HEK293 (cell line): ENCODE results near the gene NEO1.

Source experiments
- EGR2 ChIP-seq: fragments of 450-650 bp; formaldehyde crosslinking; IDR thresholded peaks from 2 replicates; pipeline ENCODE4 v1.5.1; 2016; ENCODE audit warnings: low read depth, missing biosample characterization, missing genetic modification characterization
- IKZF3 ChIP-seq: fragments of 450-650 bp; IDR thresholded peaks from 2 replicates; pipeline ENCODE4 v1.5.0; 2018; ENCODE audit warnings: missing biosample characterization, mild to moderate bottlenecking, missing genetic modification characterization, moderate library complexity
- PRDM2 ChIP-seq: fragments of 450-650 bp; formaldehyde crosslinking; IDR thresholded peaks from 2 replicates; pipeline ENCODE4 v1.5.1; 2016; ENCODE audit warnings: missing biosample characterization, missing genetic modification characterization, borderline replicate concordance
- SETDB1 ChIP-seq: IDR thresholded peaks from one replicate; pipeline ENCODE4 v1.6.1; 2017; ENCODE audit warnings: mild to moderate bottlenecking, low read length, moderate library complexity, mixed read lengths; ENCODE audit not compliant: insufficient read length
- SP3 ChIP-seq: fragments of 450-650 bp; formaldehyde crosslinking; IDR thresholded peaks from 2 replicates; pipeline ENCODE4 v1.5.1; 2016; ENCODE audit warnings: missing biosample characterization, missing genetic modification characterization
- ZBTB1 ChIP-seq: fragments of 450-650 bp; formaldehyde crosslinking; IDR thresholded peaks from 2 replicates; pipeline ENCODE4 v1.5.1; 2016; ENCODE audit warnings: missing biosample characterization, missing genetic modification characterization
- ZBTB11 ChIP-seq: fragments of 450-650 bp; formaldehyde crosslinking; conservative IDR thresholded peaks from 2 replicates; pipeline ENCODE4 v1.5.1; 2016; ENCODE audit warnings: low read depth, missing biosample characterization, missing genetic modification characterization
- ZNF561 ChIP-seq: fragments of 450-650 bp; IDR thresholded peaks from 2 replicates; pipeline ENCODE4 v1.5.1; 2018; ENCODE audit warnings: missing biosample characterization, missing genetic modification characterization, borderline replicate concordance
- ZNF596 ChIP-seq: fragments of 450-650 bp; IDR thresholded peaks from 2 replicates; pipeline ENCODE4 v1.5.0; 2018; ENCODE audit warnings: missing biosample characterization, mild to moderate bottlenecking, missing genetic modification characterization, moderate library complexity
- ZNF621 ChIP-seq: fragments of 450-650 bp; formaldehyde crosslinking; IDR thresholded peaks from 2 replicates; pipeline ENCODE4 v1.5.1; 2017; ENCODE audit warnings: missing biosample characterization, missing genetic modification characterization
- ZNF660 ChIP-seq: fragments of 450-650 bp; IDR thresholded peaks from 2 replicates; pipeline ENCODE4 v1.5.1; 2018; ENCODE audit warnings: missing biosample characterization, mild to moderate bottlenecking, missing genetic modification characterization
- ZNF785 ChIP-seq: fragments of 450-650 bp; formaldehyde crosslinking; IDR thresholded peaks from 2 replicates; pipeline ENCODE4 v1.5.1; 2016; ENCODE audit warnings: missing biosample characterization, missing genetic modification characterization
- ZSCAN30 ChIP-seq: fragments of 450-650 bp; IDR thresholded peaks from 2 replicates; pipeline ENCODE4 v1.5.1; 2018; ENCODE audit warnings: missing biosample characterization, mild to moderate bottlenecking, missing genetic modification characterization, moderate library complexity
- TF ChIP-seq, protein P1 (sequence below): fragments of 450-650 bp; formaldehyde crosslinking; conservative IDR thresholded peaks from 2 replicates; pipeline ENCODE4 v1.5.1; 2016; ENCODE audit warnings: low read depth, missing biosample characterization, missing genetic modification characterization
- TF ChIP-seq, protein P2 (sequence below): fragments of 450-650 bp; formaldehyde crosslinking; IDR thresholded peaks from 2 replicates; pipeline ENCODE4 v1.5.1; 2016; ENCODE audit warnings: missing biosample characterization, missing genetic modification characterization
- TF ChIP-seq, protein P3 (sequence below): fragments of 450-650 bp; formaldehyde crosslinking; IDR thresholded peaks from 2 replicates; pipeline ENCODE4 v1.5.1; 2016; ENCODE audit warnings: missing biosample characterization, missing genetic modification characterization
- TF ChIP-seq, protein P4 (sequence below): fragments of 450-650 bp; formaldehyde crosslinking; IDR thresholded peaks from 2 replicates; pipeline ENCODE4 v1.5.1; 2017; ENCODE audit warnings: missing biosample characterization, missing genetic modification characterization

The NEO1 gene

DNA sequence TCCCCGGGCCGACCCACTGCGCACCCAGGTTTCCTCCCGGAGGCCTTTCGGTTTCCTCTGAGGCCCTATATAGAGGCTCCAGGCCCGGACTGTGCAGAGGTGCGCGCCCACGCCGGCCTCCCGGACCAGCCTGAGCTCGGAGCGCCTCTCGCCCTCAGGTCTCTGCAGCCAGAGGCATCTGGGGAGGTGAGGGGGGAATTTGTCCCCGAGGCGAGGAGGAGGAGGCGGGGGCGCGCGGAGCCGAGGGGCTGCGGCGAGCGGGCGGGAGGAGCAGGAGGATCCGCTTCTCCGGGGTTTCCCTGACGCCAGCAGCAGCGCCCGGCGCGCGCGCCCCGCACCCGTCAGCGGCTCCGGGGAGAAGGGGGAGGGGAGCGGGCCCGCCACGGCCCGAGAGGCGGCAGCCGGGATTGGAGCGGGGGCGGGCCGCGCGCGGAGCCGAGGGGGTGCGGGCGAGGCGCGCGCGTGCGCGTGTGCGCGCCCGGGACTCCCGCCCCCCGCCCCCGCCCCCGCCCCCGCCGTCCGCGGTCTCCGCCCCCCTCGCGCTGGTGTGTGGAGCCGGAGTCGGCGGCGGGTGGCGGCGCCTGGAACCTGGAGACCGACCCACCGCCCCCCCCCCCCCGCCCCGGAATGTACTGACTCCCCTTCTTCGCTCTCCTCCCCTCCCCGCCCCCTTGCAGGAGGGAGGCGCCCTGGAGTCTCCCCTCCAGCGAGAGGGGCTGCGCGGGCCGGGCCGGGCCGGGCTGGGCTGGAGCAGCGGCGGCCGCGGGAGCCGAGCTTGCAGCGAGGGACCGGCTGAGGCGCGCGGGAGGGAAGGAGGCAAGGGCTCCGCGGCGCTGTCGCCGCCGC lies at the start of gene NEO1 (continued):
- TF ChIP-seq ZNF596: 0 out of 2 replicates have a peak, but pooled peaks have one; percentile 20
- TF ChIP-seq ZNF621: no peak
- peak; percentile 95 for TF ChIP-seq EGR2
- no peak for TF ChIP-seq SETDB1
- TF ChIP-seq ZBTB1 (tag by site-specific recombination): peak; percentile 56; the same call in 1 of the 2 replicates
- TF ChIP-seq PRDM2 (tag by site-specific recombination): peak; percentile 30; the same call in 1 of the 2 replicates
- TF ChIP-seq, protein P1, sequence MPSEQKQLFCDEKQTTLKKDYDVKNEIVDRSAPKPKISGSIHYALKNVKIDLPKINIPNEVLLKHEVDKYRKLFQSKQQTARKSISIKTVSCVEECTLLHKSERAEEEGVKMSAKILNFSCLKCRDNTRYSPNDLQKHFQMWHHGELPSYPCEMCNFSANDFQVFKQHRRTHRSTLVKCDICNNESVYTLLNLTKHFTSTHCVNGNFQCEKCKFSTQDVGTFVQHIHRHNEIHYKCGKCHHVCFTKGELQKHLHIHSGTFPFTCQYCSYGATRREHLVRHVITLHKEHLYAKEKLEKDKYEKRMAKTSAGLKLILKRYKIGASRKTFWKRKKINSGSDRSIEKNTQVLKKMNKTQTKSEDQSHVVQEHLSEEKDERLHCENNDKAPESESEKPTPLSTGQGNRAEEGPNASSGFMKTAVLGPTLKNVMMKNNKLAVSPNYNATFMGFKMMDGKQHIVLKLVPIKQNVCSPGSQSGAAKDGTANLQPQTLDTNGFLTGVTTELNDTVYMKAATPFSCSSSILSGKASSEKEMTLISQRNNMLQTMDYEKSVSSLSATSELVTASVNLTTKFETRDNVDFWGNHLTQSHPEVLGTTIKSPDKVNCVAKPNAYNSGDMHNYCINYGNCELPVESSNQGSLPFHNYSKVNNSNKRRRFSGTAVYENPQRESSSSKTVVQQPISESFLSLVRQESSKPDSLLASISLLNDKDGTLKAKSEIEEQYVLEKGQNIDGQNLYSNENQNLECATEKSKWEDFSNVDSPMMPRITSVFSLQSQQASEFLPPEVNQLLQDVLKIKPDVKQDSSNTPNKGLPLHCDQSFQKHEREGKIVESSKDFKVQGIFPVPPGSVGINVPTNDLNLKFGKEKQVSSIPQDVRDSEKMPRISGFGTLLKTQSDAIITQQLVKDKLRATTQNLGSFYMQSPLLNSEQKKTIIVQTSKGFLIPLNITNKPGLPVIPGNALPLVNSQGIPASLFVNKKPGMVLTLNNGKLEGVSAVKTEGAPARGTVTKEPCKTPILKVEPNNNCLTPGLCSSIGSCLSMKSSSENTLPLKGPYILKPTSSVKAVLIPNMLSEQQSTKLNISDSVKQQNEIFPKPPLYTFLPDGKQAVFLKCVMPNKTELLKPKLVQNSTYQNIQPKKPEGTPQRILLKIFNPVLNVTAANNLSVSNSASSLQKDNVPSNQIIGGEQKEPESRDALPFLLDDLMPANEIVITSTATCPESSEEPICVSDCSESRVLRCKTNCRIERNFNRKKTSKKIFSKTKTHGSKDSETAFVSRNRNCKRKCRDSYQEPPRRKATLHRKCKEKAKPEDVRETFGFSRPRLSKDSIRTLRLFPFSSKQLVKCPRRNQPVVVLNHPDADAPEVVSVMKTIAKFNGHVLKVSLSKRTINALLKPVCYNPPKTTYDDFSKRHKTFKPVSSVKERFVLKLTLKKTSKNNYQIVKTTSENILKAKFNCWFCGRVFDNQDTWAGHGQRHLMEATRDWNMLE (tag by site-specific recombination): no peak
- TF ChIP-seq, protein P2, sequence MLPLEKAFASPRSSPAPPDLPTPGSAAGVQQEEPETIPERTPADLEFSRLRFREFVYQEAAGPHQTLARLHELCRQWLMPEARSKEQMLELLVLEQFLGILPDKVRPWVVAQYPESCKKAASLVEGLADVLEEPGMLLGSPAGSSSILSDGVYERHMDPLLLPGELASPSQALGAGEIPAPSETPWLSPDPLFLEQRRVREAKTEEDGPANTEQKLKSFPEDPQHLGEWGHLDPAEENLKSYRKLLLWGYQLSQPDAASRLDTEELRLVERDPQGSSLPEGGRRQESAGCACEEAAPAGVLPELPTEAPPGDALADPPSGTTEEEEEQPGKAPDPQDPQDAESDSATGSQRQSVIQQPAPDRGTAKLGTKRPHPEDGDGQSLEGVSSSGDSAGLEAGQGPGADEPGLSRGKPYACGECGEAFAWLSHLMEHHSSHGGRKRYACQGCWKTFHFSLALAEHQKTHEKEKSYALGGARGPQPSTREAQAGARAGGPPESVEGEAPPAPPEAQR (tag by site-specific recombination): no peak
- peak; percentile 96 for TF ChIP-seq ZNF561 (tag by site-specific recombination)
- TF ChIP-seq IKZF3 (tag by site-specific recombination): peak; percentile 55
- TF ChIP-seq, protein P3, sequence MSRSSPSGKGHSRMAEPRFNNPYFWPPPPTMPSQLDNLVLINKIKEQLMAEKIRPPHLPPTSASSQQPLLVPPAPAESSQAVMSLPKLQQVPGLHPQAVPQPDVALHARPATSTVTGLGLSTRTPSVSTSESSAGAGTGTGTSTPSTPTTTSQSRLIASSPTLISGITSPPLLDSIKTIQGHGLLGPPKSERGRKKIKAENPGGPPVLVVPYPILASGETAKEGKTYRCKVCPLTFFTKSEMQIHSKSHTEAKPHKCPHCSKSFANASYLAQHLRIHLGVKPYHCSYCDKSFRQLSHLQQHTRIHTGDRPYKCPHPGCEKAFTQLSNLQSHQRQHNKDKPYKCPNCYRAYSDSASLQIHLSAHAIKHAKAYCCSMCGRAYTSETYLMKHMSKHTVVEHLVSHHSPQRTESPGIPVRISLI (tag by site-specific recombination): no peak
- TF ChIP-seq ZBTB11 (tag by site-specific recombination): peak; percentile 91
- TF ChIP-seq, protein P4, sequence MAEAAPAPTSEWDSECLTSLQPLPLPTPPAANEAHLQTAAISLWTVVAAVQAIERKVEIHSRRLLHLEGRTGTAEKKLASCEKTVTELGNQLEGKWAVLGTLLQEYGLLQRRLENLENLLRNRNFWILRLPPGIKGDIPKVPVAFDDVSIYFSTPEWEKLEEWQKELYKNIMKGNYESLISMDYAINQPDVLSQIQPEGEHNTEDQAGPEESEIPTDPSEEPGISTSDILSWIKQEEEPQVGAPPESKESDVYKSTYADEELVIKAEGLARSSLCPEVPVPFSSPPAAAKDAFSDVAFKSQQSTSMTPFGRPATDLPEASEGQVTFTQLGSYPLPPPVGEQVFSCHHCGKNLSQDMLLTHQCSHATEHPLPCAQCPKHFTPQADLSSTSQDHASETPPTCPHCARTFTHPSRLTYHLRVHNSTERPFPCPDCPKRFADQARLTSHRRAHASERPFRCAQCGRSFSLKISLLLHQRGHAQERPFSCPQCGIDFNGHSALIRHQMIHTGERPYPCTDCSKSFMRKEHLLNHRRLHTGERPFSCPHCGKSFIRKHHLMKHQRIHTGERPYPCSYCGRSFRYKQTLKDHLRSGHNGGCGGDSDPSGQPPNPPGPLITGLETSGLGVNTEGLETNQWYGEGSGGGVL (tag by site-specific recombination): peak; percentile 90
- TF ChIP-seq ZNF785 (tag by site-specific recombination): 0 out of 2 replicates have a peak, but pooled peaks have one; percentile 55
- TF ChIP-seq ZSCAN30 (tag by site-specific recombination): peak; percentile 94
- TF ChIP-seq SP3 (tag by site-specific recombination): peak; percentile 29
- peak; percentile 88 for TF ChIP-seq ZNF660 (tag by site-specific recombination)
